ENCODE data around the gene RAB12. TPM values are rescaled to one million over a fixed set of nuclear protein-coding genes. Genes with fewer than 3 reads are reported as not detected.
A peak's percentile ranks its signal among the peaks of the same experiment; 100 is the strongest.

RAB12 gene
- polyA plus RNA-seq, 4 donors = 8.9 to 20.5 (median 15.0) TPM

DNA sequence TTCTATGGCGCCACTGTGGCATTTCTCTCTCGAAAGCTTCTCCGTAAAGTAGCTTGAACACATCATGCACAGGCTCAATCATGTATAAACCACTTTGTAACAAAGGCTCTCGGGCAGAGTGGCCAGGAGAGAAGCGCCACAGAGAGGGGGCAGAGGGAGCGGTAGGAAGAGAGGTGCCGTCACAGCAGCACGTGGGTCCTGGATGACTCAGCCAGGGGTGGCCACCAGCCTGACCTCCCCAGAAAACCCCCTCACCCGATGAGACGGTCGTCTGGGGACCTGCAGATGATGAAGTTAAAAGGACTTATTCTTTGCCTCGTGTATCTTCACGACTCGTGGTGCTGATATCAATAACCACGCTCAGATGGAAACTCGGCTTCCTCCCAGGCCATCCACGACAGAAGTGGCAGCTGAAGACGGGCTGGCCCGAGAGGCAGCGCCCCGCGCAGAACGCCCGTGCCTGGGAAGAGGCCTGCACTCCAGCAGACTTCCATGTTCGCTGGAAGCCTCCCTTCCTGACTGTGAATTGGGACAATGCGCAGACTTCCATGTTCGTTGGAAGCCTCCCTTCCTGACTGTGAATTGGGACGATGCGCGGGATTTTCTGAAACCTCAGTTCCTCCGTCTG lies 49.7 kb downstream of the RAB12 start:
- no peak overlapping the region for H3K4me3 ChIP-seq (ENCODE audit: low read depth in 1 of 3, low read length in 3 of 3)
- DNase-seq (no peak), FAIRE-seq (no peak)
- H3K4me1 ChIP-seq (ENCODE audit: control insufficient read depth in 3 of 3, insufficient read depth in 2 of 3, low read depth in 1 of 3, low read length in 2 of 3) = no peaks in the 10 kb centered on the region
- WGBS, 3 donors = 91 to 94% (median 91%) methylated on average over 30 to 31 of the region's 31 CpGs
- no peaks in the 10 kb centered on the region for H3K9me3 ChIP-seq (ENCODE audit: control insufficient read depth in 2 of 2, insufficient read depth in 1 of 2, low read depth in 1 of 2, low read length in 1 of 2)
- peaks cover 0 to 5% (median 0%) of the 10 kb centered on the region in 3 donors for H3K27me3 ChIP-seq (ENCODE audit: control insufficient read depth in 3 of 3, insufficient read depth in 3 of 3, low read length in 3 of 3)
- H3K36me3 ChIP-seq (ENCODE audit: control insufficient read depth in 3 of 3, insufficient read depth in 2 of 3, low read depth in 1 of 3, low read length in 3 of 3) = no peaks in the 10 kb centered on the region
- H3K27ac ChIP-seq (ENCODE audit: low read depth in 1 of 3, low read length in 2 of 3) = no peak overlapping the region

DNA sequence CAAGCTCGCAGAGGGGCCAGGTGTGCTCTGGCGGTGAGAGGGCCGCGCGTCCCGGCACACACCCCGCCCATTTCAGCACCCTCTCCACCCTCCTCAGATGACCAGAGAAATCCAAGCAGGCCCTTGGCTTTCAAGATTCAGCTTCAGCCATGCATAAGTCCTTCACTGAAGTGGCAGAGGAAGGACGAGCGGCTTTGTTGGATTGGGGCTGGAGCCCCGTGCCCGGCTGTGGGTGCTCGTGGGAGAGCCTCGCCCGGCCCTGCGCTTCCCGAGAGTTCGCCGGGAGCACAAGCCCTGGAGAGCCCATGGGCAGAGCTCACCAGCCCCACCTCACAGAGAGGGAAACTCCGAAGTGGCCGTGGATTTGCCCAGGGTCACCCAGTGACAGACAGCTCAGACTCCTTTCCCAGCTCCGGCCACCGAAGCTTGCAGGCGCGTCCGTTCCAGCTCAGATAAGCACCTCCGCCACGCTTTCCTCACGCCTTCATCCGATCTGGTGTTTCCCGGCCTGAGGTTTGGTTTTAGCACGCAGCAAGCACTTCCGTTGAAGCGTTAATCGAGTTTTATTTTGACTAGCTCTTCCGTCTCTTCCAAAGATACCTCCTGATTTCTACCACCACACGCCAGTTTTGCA lies 50.5 kb downstream of the RAB12 start:
- no peak for FAIRE-seq
- H3K36me3 ChIP-seq (ENCODE audit: control insufficient read depth in 3 of 3, insufficient read depth in 2 of 3, low read depth in 1 of 3, low read length in 3 of 3) = no peaks in the 10 kb centered on the region
- H3K27ac ChIP-seq (ENCODE audit: low read depth in 1 of 3, low read length in 2 of 3) = no peak overlapping the region
- 94 to 96% (median 94%) methylated on average over 36 of the region's 36 CpGs for WGBS, 3 donors
- H3K27me3 ChIP-seq (ENCODE audit: control insufficient read depth in 3 of 3, insufficient read depth in 3 of 3, low read length in 3 of 3) = peaks cover 0 to 5% (median 0%) of the 10 kb centered on the region in 3 donors
- H3K9me3 ChIP-seq (ENCODE audit: control insufficient read depth in 2 of 2, insufficient read depth in 1 of 2, low read depth in 1 of 2, low read length in 1 of 2) = no peaks in the 10 kb centered on the region
- no peak for DNase-seq
- H3K4me1 ChIP-seq (ENCODE audit: control insufficient read depth in 3 of 3, insufficient read depth in 2 of 3, low read depth in 1 of 3, low read length in 2 of 3) = no peaks in the 10 kb centered on the region
- H3K4me3 ChIP-seq (ENCODE audit: low read depth in 1 of 3, low read length in 3 of 3) = no peak overlapping the region

DNA sequence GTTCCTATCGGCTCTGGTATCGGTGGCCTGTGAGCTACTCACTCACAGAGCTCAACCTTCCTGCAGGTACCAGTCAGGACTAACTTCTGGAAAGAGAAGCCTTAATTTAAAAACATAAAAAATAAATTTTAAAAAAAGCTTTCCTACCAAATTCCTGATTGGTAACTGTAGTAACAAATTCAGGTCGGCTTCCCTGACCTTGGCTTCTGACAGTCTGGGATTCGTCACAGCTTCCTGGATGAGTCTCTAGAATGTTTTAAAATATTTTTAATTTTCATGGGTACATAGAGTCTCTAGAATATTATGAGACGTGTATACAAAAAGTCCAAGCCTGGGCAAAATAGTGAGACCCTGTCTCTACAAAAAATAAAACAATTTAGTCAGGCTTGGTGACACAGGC lies 51.1 kb downstream of the RAB12 start:
- WGBS, 3 donors = 86 to 91% (median 89%) methylated on average over 5 of the region's 5 CpGs
- FAIRE-seq (no peak), DNase-seq (no peak)
- peaks cover 0 to 5% (median 0%) of the 10 kb centered on the region in 3 donors for H3K27me3 ChIP-seq (ENCODE audit: control insufficient read depth in 3 of 3, insufficient read depth in 3 of 3, low read length in 3 of 3)
- H3K4me1 ChIP-seq (ENCODE audit: control insufficient read depth in 3 of 3, insufficient read depth in 2 of 3, low read depth in 1 of 3, low read length in 2 of 3) = no peaks in the 10 kb centered on the region
- no peak overlapping the region for H3K4me3 ChIP-seq (ENCODE audit: low read depth in 1 of 3, low read length in 3 of 3)
- no peaks in the 10 kb centered on the region for H3K9me3 ChIP-seq (ENCODE audit: control insufficient read depth in 2 of 2, insufficient read depth in 1 of 2, low read depth in 1 of 2, low read length in 1 of 2)
- H3K27ac ChIP-seq (ENCODE audit: low read depth in 1 of 3, low read length in 2 of 3) = no peak overlapping the region
- no peaks in the 10 kb centered on the region for H3K36me3 ChIP-seq (ENCODE audit: control insufficient read depth in 3 of 3, insufficient read depth in 2 of 3, low read depth in 1 of 3, low read length in 3 of 3)

DNA sequence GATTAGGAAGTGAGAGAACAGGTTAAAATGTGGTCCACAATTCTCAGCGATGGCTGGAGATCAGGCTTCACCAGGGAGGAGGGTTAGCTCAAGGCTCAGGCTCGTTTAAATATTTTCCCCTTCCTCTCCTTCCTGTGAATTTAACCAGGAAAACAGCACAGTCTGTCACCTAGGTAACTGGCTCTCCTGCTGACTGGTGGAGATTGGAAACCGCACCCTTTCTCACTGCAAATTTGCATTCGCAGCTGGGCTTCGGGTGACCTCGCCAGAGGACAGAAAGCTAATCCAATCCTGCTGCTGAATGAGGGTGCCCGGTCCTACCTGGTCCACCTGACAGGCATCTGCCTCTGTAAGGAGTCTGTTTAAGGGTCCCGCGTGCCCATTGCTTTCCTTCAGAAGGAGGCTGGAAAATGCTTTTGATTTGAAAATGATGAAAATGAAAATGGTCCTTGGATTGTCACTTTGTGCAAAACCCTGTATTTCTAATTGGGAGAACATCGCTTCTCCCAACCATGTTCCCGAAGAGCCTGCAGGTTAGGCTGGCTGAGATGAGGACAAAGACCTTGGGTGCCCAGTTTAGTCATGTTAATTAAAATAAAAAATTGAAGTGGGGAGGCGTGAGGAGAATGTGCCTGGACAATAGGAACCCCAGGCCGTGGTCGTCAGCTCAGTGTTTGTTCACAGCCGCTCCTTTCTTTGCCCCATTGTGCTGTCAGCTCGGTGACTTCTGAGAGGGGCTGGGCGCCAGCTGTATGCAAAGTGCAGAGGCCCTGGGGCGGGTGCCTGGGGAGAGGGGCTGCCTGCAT lies 52.7 kb downstream of the RAB12 start:
- Histone ChIP-seq H3K27ac (ENCODE audit: low read depth in 1 of 3, low read length in 2 of 3) (no peak overlapping the region), H3K9me3 (ENCODE audit: control insufficient read depth in 2 of 2, insufficient read depth in 1 of 2, low read depth in 1 of 2, low read length in 1 of 2) (no peaks in the 10 kb centered on the region), H3K27me3 (ENCODE audit: control insufficient read depth in 3 of 3, insufficient read depth in 3 of 3, low read length in 3 of 3) (peaks cover 0 to 5% (median 0%) of the 10 kb centered on the region in 3 donors), H3K4me1 (ENCODE audit: control insufficient read depth in 3 of 3, insufficient read depth in 2 of 3, low read depth in 1 of 3, low read length in 2 of 3) (no peaks in the 10 kb centered on the region), H3K4me3 (ENCODE audit: low read depth in 1 of 3, low read length in 3 of 3) (no peak overlapping the region), H3K36me3 (ENCODE audit: control insufficient read depth in 3 of 3, insufficient read depth in 2 of 3, low read depth in 1 of 3, low read length in 3 of 3) (no peaks in the 10 kb centered on the region)
- DNase-seq = peak; percentile 26 to 47
- 20 to 43% (median 26%) methylated on average over 18 of the region's 18 CpGs for WGBS, 3 donors
- no peak for FAIRE-seq

DNA sequence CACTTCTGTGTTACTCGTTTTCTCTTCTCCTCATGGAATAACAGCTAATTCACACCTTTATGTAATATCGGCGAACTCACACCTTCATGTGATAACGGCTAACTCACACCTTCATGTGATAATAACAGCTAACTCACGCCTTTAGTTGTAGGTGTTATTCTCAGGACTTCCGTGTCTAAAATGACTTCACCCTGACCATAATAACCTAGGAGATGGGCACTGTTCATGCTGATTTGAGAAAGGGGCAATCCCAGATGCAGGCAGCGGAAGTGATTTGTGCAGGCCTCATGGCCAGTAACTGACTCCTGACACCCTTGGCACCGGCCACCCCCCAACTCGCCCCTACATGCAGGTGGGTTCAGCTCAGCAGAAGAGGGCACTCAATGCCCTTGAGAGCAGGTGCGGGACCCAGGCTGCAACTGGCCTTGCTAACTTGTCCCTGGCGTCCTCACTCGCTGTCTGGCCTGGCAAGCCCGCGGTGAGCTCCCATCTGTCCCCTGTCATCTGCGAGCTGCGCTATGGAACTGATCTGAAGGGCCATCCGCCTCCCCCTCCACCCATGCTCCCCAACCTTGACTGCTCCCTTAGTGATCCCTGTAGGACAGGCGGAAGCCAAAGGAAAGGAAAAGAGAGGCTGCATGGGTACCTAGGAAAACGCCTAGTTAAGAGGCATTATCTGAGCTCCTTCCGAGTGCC lies 53.5 kb downstream of the RAB12 start:
- FAIRE-seq = no peak
- Histone ChIP-seq H3K27me3 (ENCODE audit: control insufficient read depth in 3 of 3, insufficient read depth in 3 of 3, low read length in 3 of 3) (peaks cover 0 to 5% (median 0%) of the 10 kb centered on the region in 3 donors), H3K27ac (ENCODE audit: low read depth in 1 of 3, low read length in 2 of 3) (no peak overlapping the region), H3K9me3 (ENCODE audit: control insufficient read depth in 2 of 2, insufficient read depth in 1 of 2, low read depth in 1 of 2, low read length in 1 of 2) (no peaks in the 10 kb centered on the region), H3K4me3 (ENCODE audit: low read depth in 1 of 3, low read length in 3 of 3) (no peak overlapping the region), H3K4me1 (ENCODE audit: control insufficient read depth in 3 of 3, insufficient read depth in 2 of 3, low read depth in 1 of 3, low read length in 2 of 3) (no peaks in the 10 kb centered on the region), H3K36me3 (ENCODE audit: control insufficient read depth in 3 of 3, insufficient read depth in 2 of 3, low read depth in 1 of 3, low read length in 3 of 3) (no peaks in the 10 kb centered on the region)
- 75 to 87% (median 78%) methylated on average over 20 of the region's 20 CpGs for WGBS, 3 donors
- peak in 1 of 2 donors; percentile 15 for DNase-seq

DNA sequence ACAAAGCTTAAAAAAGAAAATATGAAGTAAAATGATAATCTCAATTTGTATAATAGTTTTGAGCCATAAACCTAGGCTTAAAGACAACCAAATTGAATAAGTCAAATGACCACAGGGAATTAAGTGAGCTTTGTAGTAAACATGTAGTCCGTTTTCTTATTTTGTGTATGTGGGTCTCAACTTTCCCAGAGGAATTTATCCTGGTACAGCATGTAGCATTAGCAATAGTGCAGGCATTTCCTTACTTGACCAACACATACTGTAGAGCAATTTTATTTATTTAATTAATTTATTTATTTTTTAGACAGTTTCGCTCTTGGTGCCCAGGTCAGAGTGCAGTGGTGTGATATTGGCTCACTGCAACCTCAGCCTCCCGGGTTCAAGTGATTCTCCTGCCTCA lies 58.6 kb downstream of the RAB12 start:
- 88 to 91% (median 89%) methylated on average over 3 of the region's 3 CpGs for WGBS, 3 donors
- no peaks in the 10 kb centered on the region for H3K27me3 ChIP-seq (ENCODE audit: control insufficient read depth in 3 of 3, insufficient read depth in 3 of 3, low read length in 3 of 3)
- no peaks in the 10 kb centered on the region for H3K4me1 ChIP-seq (ENCODE audit: control insufficient read depth in 3 of 3, insufficient read depth in 2 of 3, low read depth in 1 of 3, low read length in 2 of 3)
- no peaks in the 10 kb centered on the region for H3K9me3 ChIP-seq (ENCODE audit: control insufficient read depth in 2 of 2, insufficient read depth in 1 of 2, low read depth in 1 of 2, low read length in 1 of 2)
- H3K36me3 ChIP-seq (ENCODE audit: control insufficient read depth in 3 of 3, insufficient read depth in 2 of 3, low read depth in 1 of 3, low read length in 3 of 3) = no peaks in the 10 kb centered on the region
- DNase-seq (no peak), FAIRE-seq (no peak)
- H3K27ac ChIP-seq (ENCODE audit: low read depth in 1 of 3, low read length in 2 of 3) = no peak overlapping the region
- no peak overlapping the region for H3K4me3 ChIP-seq (ENCODE audit: low read depth in 1 of 3, low read length in 3 of 3)

DNA sequence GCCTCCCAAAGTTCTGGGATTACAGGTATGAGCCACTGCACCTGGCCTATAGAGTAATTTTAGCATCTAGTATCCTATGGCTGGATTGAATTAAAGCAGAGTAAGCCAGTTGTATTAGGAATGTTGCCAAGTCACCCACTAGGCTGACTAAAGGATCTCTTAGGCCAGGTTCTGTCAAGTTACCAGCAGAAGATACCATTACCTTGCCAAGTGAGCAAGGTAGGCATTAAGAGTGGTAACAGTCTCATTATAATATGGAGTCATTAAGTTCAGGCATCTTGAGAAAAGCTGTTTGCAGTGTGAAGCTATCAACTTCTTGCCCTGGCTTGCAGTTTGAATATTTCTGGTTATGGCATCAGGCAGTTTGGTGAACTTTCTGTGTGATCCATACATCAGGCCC lies 59.1 kb downstream of the RAB12 start:
- no peak overlapping the region for H3K27ac ChIP-seq (ENCODE audit: low read depth in 1 of 3, low read length in 2 of 3)
- DNase-seq (no peak), FAIRE-seq (no peak)
- no peak overlapping the region for H3K4me3 ChIP-seq (ENCODE audit: low read depth in 1 of 3, low read length in 3 of 3)
- no peaks in the 10 kb centered on the region for H3K27me3 ChIP-seq (ENCODE audit: control insufficient read depth in 3 of 3, insufficient read depth in 3 of 3, low read length in 3 of 3)
- H3K36me3 ChIP-seq (ENCODE audit: control insufficient read depth in 3 of 3, insufficient read depth in 2 of 3, low read depth in 1 of 3, low read length in 3 of 3) = no peaks in the 10 kb centered on the region
- H3K4me1 ChIP-seq (ENCODE audit: control insufficient read depth in 3 of 3, insufficient read depth in 2 of 3, low read depth in 1 of 3, low read length in 2 of 3) = no peaks in the 10 kb centered on the region
- H3K9me3 ChIP-seq (ENCODE audit: control insufficient read depth in 2 of 2, insufficient read depth in 1 of 2, low read depth in 1 of 2, low read length in 1 of 2) = no peaks in the 10 kb centered on the region

DNA sequence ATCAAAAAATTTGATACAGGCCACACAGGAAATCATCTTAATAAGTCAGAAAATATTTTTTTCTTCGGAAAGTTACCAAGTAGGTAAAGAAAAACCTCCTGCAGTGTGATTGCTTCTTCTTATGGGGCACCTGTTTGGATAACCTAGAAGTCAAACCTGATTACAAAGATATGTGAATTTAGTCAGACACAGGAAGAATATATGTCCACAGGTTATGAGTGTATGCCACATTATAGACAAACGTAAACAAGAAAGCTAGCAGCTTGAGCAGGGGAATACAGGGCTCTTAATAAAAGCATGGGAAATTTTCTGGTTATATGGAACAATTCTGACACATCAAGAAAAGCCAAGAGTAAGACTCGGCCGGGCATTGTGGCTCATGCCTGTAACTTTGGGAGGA lies 60.3 kb downstream of the RAB12 start:
- no peak for FAIRE-seq
- Histone ChIP-seq H3K36me3 (ENCODE audit: control insufficient read depth in 3 of 3, insufficient read depth in 2 of 3, low read depth in 1 of 3, low read length in 3 of 3) (no peaks in the 10 kb centered on the region), H3K27ac (ENCODE audit: low read depth in 1 of 3, low read length in 2 of 3) (no peak overlapping the region)

More for the DNA sequence above, 60.3 kb downstream of the RAB12 start:
- DNase-seq = no peak
- Histone ChIP-seq H3K27me3 (ENCODE audit: control insufficient read depth in 3 of 3, insufficient read depth in 3 of 3, low read length in 3 of 3) (no peaks in the 10 kb centered on the region), H3K4me1 (ENCODE audit: control insufficient read depth in 3 of 3, insufficient read depth in 2 of 3, low read depth in 1 of 3, low read length in 2 of 3) (no peaks in the 10 kb centered on the region), H3K4me3 (ENCODE audit: low read depth in 1 of 3, low read length in 3 of 3) (no peak overlapping the region), H3K9me3 (ENCODE audit: control insufficient read depth in 2 of 2, insufficient read depth in 1 of 2, low read depth in 1 of 2, low read length in 1 of 2) (peaks cover 0 to 2% of the 10 kb centered on the region in 2 donors)
- 83 to 89% (median 87%) methylated on average over 4 of the region's 4 CpGs for WGBS, 3 donors
